ENCODE measurements around the gene STC2. TPM values are rescaled to one million over a fixed set of nuclear protein-coding genes. Genes with fewer than 3 reads are reported as not detected.

Gene STC2
- polyA plus RNA-seq, 3 donors = not detected

DNA sequence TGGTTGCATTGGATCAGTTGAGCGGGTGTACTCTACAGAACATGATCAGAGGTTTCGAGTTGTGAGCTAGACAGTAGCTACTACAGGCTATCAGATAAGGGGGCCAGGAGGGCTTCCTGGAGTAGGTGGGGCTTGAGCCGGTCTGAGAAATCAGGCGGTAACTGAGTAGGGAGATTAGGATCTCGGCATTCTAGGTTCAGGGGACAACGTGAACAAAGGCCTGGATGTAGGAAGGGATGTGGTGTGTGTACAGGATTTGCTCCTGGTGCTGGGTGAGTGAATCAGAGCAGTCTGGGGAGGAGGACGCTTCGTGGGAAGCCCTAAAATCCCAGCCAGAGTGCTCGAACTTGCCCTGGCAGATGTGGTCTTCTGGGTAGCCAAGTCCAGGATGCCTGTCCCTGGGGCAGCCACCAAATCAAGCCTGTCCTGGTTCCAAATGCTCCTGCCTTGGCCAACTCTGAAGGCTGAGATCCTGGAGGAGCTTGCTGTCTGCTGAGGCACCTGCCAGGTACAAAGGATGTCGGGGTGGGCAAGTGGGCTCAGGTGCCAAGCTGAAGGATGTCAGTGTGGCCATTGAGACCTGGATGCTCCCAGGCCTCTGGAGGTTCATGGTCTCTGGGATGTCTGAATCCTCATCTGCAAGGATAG is 33.4 kb downstream of the STC2 start:
- H3K9me3 ChIP-seq (replicated peaks in 1 of 2; ENCODE audit: control insufficient read depth in 1 of 2, insufficient read depth in 1 of 2, low read length in 2 of 2) = no peaks in the 10 kb centered on the region
- H3K27me3 Mint-ChIP-seq (ENCODE audit: low read depth in 3 of 3) = peaks cover 37 to 62% (median 47%) of the 10 kb centered on the region in 3 donors
- H3K27ac Mint-ChIP-seq = peak overlapping the region in 1 of 7 donors; percentile 38
- H3K79me2 ChIP-seq (ENCODE audit: insufficient read depth, low read length) = no peaks in the 10 kb centered on the region
- 31% methylated on average over 10 of the region's 10 CpGs for WGBS (ENCODE audit: insufficient coverage)
- peaks cover 0 to 2% (median 0%) of the 10 kb centered on the region in 7 donors for H3K9me3 Mint-ChIP-seq
- no peaks in the 10 kb centered on the region for H3K4me1 ChIP-seq (ENCODE audit: control insufficient read depth in 1 of 2, insufficient read depth in 2 of 2, low read length in 2 of 2)
- peaks cover 8% of the 10 kb centered on the region for H3K4me1 Mint-ChIP-seq
- H3K27ac ChIP-seq (ENCODE audit: low read depth in 1 of 2, low read length in 2 of 2) = no peak overlapping the region
- intact Hi-C loops (cut with micrococcal nuclease) = loop anchor here (2.0 to 10.0 kb wide), 3 partner anchors 278 to 1020 kb away; no protein-coding TSS in a partner anchor
- peak overlapping the region in 1 of 2 donors; percentile 82 for H3K4me3 Mint-ChIP-seq
- peaks cover 10 to 41% of the 10 kb centered on the region in 2 donors for H3K27me3 ChIP-seq (ENCODE audit: control insufficient read depth in 2 of 2, insufficient read depth in 2 of 2, low read length in 2 of 2)
- H3K36me3 ChIP-seq (replicated peaks in 1 of 2; ENCODE audit: control insufficient read depth in 1 of 2, insufficient read depth in 2 of 2, low read length in 2 of 2) = no peaks in the 10 kb centered on the region
- no peaks in the 10 kb centered on the region for H3K36me3 Mint-ChIP-seq
- H2AFZ ChIP-seq (ENCODE audit: insufficient read depth, low read depth, low read length, poor library complexity, severe bottlenecking) = no peak overlapping the region
- no peaks in the 10 kb centered on the region for H4K20me1 ChIP-seq (ENCODE audit: insufficient read depth, low read length)
- no peak for TF ChIP-seq CTCF (IDR thresholded peaks at IDR 0.05)
- no peak overlapping the region for H3K9ac ChIP-seq (ENCODE audit: insufficient read depth, low read length, poor library complexity, severe bottlenecking)
- H3K4me3 ChIP-seq (replicated peaks in 1 of 3; ENCODE audit: low read depth in 2 of 3, low read length in 3 of 3) = no peak overlapping the region
- no peak for DNase-seq
- H3K4me2 ChIP-seq (replicated peaks; ENCODE audit: extremely low read depth, low read length, poor library complexity, severe bottlenecking) = no peak overlapping the region

GRCh38 chr5:173293817-173294672 is 34.2 kb downstream of the STC2 start:
- peaks cover 10 to 43% of the 10 kb centered on the region in 2 donors for H3K27me3 ChIP-seq (ENCODE audit: control insufficient read depth in 2 of 2, insufficient read depth in 2 of 2, low read length in 2 of 2)
- Mint-ChIP-seq H3K4me1 (peaks cover 8% of the 10 kb centered on the region), H3K27ac (no peak overlapping the region), H3K9me3 (peaks cover 0 to 2% (median 0%) of the 10 kb centered on the region in 7 donors), H3K36me3 (no peaks in the 10 kb centered on the region), H3K27me3 (ENCODE audit: low read depth in 3 of 3) (peaks cover 36 to 61% (median 48%) of the 10 kb centered on the region in 3 donors), H3K4me3 (peak overlapping the region; percentile 25 to 82)
- H3K79me2 ChIP-seq (ENCODE audit: insufficient read depth, low read length) = no peaks in the 10 kb centered on the region
- intact Hi-C loops (cut with micrococcal nuclease) = loop anchor here (2.0 to 10.0 kb wide), 3 partner anchors 279 to 1021 kb away; no protein-coding TSS in a partner anchor
- no peak overlapping the region for H3K9ac ChIP-seq (ENCODE audit: insufficient read depth, low read length, poor library complexity, severe bottlenecking)
- no peaks in the 10 kb centered on the region for H4K20me1 ChIP-seq (ENCODE audit: insufficient read depth, low read length)
- no peaks in the 10 kb centered on the region for H3K9me3 ChIP-seq (replicated peaks in 1 of 2; ENCODE audit: control insufficient read depth in 1 of 2, insufficient read depth in 1 of 2, low read length in 2 of 2)
- 14% methylated on average over 35 of the region's 37 CpGs for WGBS (ENCODE audit: insufficient coverage)
- no peaks in the 10 kb centered on the region for H3K36me3 ChIP-seq (replicated peaks in 1 of 2; ENCODE audit: control insufficient read depth in 1 of 2, insufficient read depth in 2 of 2, low read length in 2 of 2)
- peak; percentile 38 to 56 (median 43) for DNase-seq
- H3K4me1 ChIP-seq (ENCODE audit: control insufficient read depth in 1 of 2, insufficient read depth in 2 of 2, low read length in 2 of 2) = no peaks in the 10 kb centered on the region
- no peak overlapping the region for H3K27ac ChIP-seq (ENCODE audit: low read depth in 1 of 2, low read length in 2 of 2)
- peak overlapping the region; percentile 10 for H2AFZ ChIP-seq (ENCODE audit: insufficient read depth, low read depth, low read length, poor library complexity, severe bottlenecking)
- H3K4me2 ChIP-seq (replicated peaks; ENCODE audit: extremely low read depth, low read length, poor library complexity, severe bottlenecking) = peak overlapping the region; percentile 7
- TF ChIP-seq CTCF (IDR thresholded peaks at IDR 0.05) = peak; percentile 86
- no peak overlapping the region for H3K4me3 ChIP-seq (replicated peaks in 1 of 3; ENCODE audit: low read depth in 2 of 3, low read length in 3 of 3)
